PC-3 (cell line): ENCODE results near the gene NPR2. TPM values are rescaled to one million over a fixed set of nuclear protein-coding genes. Genes with fewer than 3 reads are reported as not detected.

ENCODE experiments used
- ATAC-seq: fragments of 200-7000 bp; cut with Tn5 transposase; 2 replicates; pipeline ENCODE4 v1.9.1; 2020; ENCODE audit warnings: mild to moderate bottlenecking, moderate library complexity
- BruUV-seq: library from RNA; stranded (reverse); fragments of 400-500 nt; replicated peaks from 2 replicates; lab custom pipeline; 2021; lab: Mats Ljungman, UMichigan
- CTCF ChIA-PET: fragments of 300-600 bp; sonication (Branson Sonifier 250); formaldehyde crosslinking; loops from one replicate; lab custom pipeline; 2022; ENCODE audit warnings: antibody characterized with exemption; lab: Charles Lee
- POLR2A ChIA-PET: fragments of 300-600 bp; sonication (Branson Sonifier 250); formaldehyde crosslinking; loops from one replicate; lab custom pipeline; 2022; ENCODE audit warnings: antibody characterized with exemption; ENCODE audit not compliant: unreplicated experiment; lab: Charles Lee
- DNase-seq: peaks from one replicate; pipeline ENCODE4 v3.0.0-alpha.2; 2015
- H2AFZ ChIP-seq: fragments of 300-600 bp; sonication (generic); 2 replicates; pipeline ENCODE4 v1.6.0; 2016; ENCODE audit warnings: antibody characterized with exemption, low read length
- H3F3A ChIP-seq: fragments of 300-600 bp; sonication (generic); one replicate; pipeline ENCODE4 v1.6.0; 2017; ENCODE audit warnings: antibody characterized with exemption, low read length, control low read depth, mild to moderate bottlenecking; ENCODE audit not compliant: unreplicated experiment
- H3K27ac ChIP-seq: fragments of 300-600 bp; sonication (generic); 2 replicates; pipeline ENCODE4 v1.5.1; 2016; ENCODE audit warnings: mild to moderate bottlenecking, low read length
- H3K27me3 ChIP-seq: fragments of 300-600 bp; sonication (generic); 2 replicates; pipeline ENCODE4 v1.6.1; 2016; ENCODE audit warnings: low read length, mixed read lengths
- H3K36me3 ChIP-seq: fragments of 300-600 bp; sonication (generic); 2 replicates; pipeline ENCODE4 v1.6.1; 2016; ENCODE audit warnings: low read depth, mixed run types, low read length, mixed read lengths
- H3K4me1 ChIP-seq: fragments of 300-600 bp; sonication (generic); 2 replicates; pipeline ENCODE4 v1.5.1; 2016; ENCODE audit warnings: low read length; ENCODE audit not compliant: insufficient read depth
- H3K4me2 ChIP-seq: fragments of 300-600 bp; sonication (generic); 2 replicates; pipeline ENCODE4 v1.6.0; 2016; ENCODE audit warnings: low read length
- H3K4me3 ChIP-seq: fragments of 300-600 bp; sonication (generic); 2 replicates; pipeline ENCODE4 v1.5.1; 2016; ENCODE audit warnings: mild to moderate bottlenecking, low read length, mixed read lengths
- H3K79me2 ChIP-seq: fragments of 300-600 bp; sonication (generic); 2 replicates; pipeline ENCODE4 v1.6.1; 2017; ENCODE audit warnings: low read length, mixed read lengths
- H3K9ac ChIP-seq: fragments of 300-600 bp; sonication (generic); 2 replicates; pipeline ENCODE4 v1.6.0; 2016; ENCODE audit warnings: mild to moderate bottlenecking, low read length
- H3K9me2 ChIP-seq: fragments of 300-600 bp; sonication (generic); replicated peaks from 2 replicates; pipeline ENCODE4 v1.6.1; 2016; ENCODE audit warnings: mixed run types, low read length, mixed read lengths
- H3K9me3 ChIP-seq: fragments of 300-600 bp; sonication (generic); 2 replicates; pipeline ENCODE4 v1.6.1; 2016; ENCODE audit warnings: low read length, mixed read lengths
- H4K20me1 ChIP-seq: fragments of 300-600 bp; sonication (generic); 2 replicates; pipeline ENCODE4 v1.6.1; 2016; ENCODE audit warnings: low read length, mixed read lengths
- CTCF ChIP-seq: fragments of 300-600 bp; sonication (generic); conservative IDR thresholded peaks from 2 replicates; pipeline ENCODE4 v1.5.1; 2017; ENCODE audit warnings: antibody characterized with exemption, low read depth, mild to moderate bottlenecking, low read length
- EZH2 ChIP-seq: fragments of 300-600 bp; sonication (generic); IDR thresholded peaks from one replicate; pipeline ENCODE4 v1.6.1; 2017; ENCODE audit warnings: antibody characterized with exemption, mild to moderate bottlenecking, low read length; ENCODE audit not compliant: unreplicated experiment
- EZH2phosphoT487 ChIP-seq: fragments of 300-600 bp; sonication (generic); IDR thresholded peaks from 2 replicates; pipeline ENCODE4 v1.6.1; 2018; ENCODE audit warnings: mild to moderate bottlenecking, antibody characterized with exemption, low read length, borderline replicate concordance
- intact Hi-C: fragments of 100-400 bp; cut with micrococcal nuclease; formaldehyde crosslinking; loops from 2 replicates; pipeline ENCODE4 v1.9.0; 2023
- total RNA-seq: library from RNA; depleted of rRNA; stranded (reverse); fragments of >200 nt; gene quantifications from 2 replicates; pipeline ENCODE4 v1.2.3, GENCODE V29; 2014

The NPR2 gene
- total RNA-seq, 1 experiment from 2014 or later: 1.5 TPM

- no TSS peak for BruUV-seq
- intact Hi-C loops: no loop called here
- Histone ChIP-seq H3K36me3 (no peaks in the 10 kb centered on the region), H3K4me3 (no peak overlapping the region), H3K4me1 (peaks cover 26% of the 10 kb centered on the region), H3F3A (no peaks in the 10 kb centered on the region), H4K20me1 (no peaks in the 10 kb centered on the region), H3K9ac (no peak overlapping the region), H3K4me2 (no peak overlapping the region), H2AFZ (no peak overlapping the region), H3K79me2 (peaks cover 20% of the 10 kb centered on the region), H3K27me3 (no peaks in the 10 kb centered on the region), H3K27ac (no peak overlapping the region), H3K9me3 (no peaks in the 10 kb centered on the region), H3K9me2 (no peaks in the 10 kb centered on the region)
- DNase-seq: peak; percentile 36
- no peak for TF ChIP-seq EZH2phosphoT487
- no peak for TF ChIP-seq EZH2
- TF ChIP-seq CTCF: no peak
- ChIA-PET CTCF (interaction anchor here (0.6 kb wide), 1 partner anchor 10 kb away, joined by 7 read pairs; no protein-coding TSS in a partner anchor), POLR2A (no interaction called here)
- ATAC-seq: no peak
Measured at GRCh38 chr9:35760651-35761050, 30.7 kb upstream of the NPR2 start.

GRCh38 chr9:35763181-35763580 is 28.2 kb upstream of the NPR2 start:
- no peak for TF ChIP-seq EZH2phosphoT487
- no peak overlapping the region for H3K9ac ChIP-seq
- no peak overlapping the region for H2AFZ ChIP-seq
- CTCF ChIA-PET: no interaction called here
- no peaks in the 10 kb centered on the region for H3K9me2 ChIP-seq
- H3K79me2 ChIP-seq: peaks cover 16% of the 10 kb centered on the region
- no peak overlapping the region for H3K4me3 ChIP-seq
- no peaks in the 10 kb centered on the region for H3K9me3 ChIP-seq
- no peaks in the 10 kb centered on the region for H4K20me1 ChIP-seq
- H3K27me3 ChIP-seq: no peaks in the 10 kb centered on the region
- H3K36me3 ChIP-seq: no peaks in the 10 kb centered on the region
- no peak overlapping the region for H3K4me2 ChIP-seq
- POLR2A ChIA-PET: interaction anchor here (0.7 kb wide), 2 partner anchors 13 to 684 kb away, joined by 3 read pairs; no protein-coding TSS in a partner anchor
- no peak overlapping the region for H3K27ac ChIP-seq
- H3F3A ChIP-seq: no peaks in the 10 kb centered on the region
- DNase-seq: no peak
- H3K4me1 ChIP-seq: peaks cover 9% of the 10 kb centered on the region
- ATAC-seq: peak; percentile 40
- BruUV-seq: no TSS peak
- intact Hi-C loops: no loop called here

DNA sequence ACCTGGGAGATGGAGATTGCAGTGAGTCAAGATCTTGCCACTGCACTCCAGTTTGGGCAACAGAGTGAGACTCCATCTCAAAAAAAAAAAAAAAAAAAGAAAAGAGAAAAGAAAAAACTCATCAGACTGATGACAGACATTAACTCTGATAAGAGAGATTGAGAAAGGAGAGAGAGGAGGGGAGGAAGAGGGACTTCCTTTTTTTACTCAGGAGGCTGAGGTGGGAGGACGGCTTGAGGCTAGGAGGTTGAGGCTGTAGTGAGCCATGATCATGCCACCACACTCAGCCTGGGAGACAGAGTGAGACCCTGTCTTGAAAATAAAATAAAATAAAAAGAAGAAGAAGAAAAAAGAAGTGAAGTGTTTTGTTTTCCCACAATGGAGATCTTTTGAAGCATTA is 27.6 kb upstream of the NPR2 start:
- H3K9me2 ChIP-seq: no peaks in the 10 kb centered on the region
- BruUV-seq: no TSS peak
- no peaks in the 10 kb centered on the region for H3K9me3 ChIP-seq
- peaks cover 9% of the 10 kb centered on the region for H3K79me2 ChIP-seq
- CTCF ChIA-PET: no interaction called here
- H3F3A ChIP-seq: no peaks in the 10 kb centered on the region
- intact Hi-C loops: no loop called here
- 0 out of 2 replicates have a peak, but pooled peaks cover 3% of the 10 kb centered on the region for H3K4me1 ChIP-seq
- no peaks in the 10 kb centered on the region for H3K27me3 ChIP-seq
- H2AFZ ChIP-seq: no peak overlapping the region
- H3K4me2 ChIP-seq: no peak overlapping the region
- H3K9ac ChIP-seq: no peak overlapping the region
- DNase-seq: no peak
- no peak overlapping the region for H3K4me3 ChIP-seq
- no peak for ATAC-seq
- no peak overlapping the region for H3K27ac ChIP-seq
- TF ChIP-seq EZH2phosphoT487 (no peak), EZH2 (no peak), CTCF (no peak)
- POLR2A ChIA-PET: no interaction called here
- H3K36me3 ChIP-seq: no peaks in the 10 kb centered on the region
- H4K20me1 ChIP-seq: no peaks in the 10 kb centered on the region
